ENCODE data around the gene SIRT7. TPM values are rescaled to one million over a fixed set of nuclear protein-coding genes. Genes with fewer than 3 reads are reported as not detected.

SIRT7 gene
- total RNA-seq, 4 donors from 2014 or later = 82.5 to 130 (median 112) TPM

DNA sequence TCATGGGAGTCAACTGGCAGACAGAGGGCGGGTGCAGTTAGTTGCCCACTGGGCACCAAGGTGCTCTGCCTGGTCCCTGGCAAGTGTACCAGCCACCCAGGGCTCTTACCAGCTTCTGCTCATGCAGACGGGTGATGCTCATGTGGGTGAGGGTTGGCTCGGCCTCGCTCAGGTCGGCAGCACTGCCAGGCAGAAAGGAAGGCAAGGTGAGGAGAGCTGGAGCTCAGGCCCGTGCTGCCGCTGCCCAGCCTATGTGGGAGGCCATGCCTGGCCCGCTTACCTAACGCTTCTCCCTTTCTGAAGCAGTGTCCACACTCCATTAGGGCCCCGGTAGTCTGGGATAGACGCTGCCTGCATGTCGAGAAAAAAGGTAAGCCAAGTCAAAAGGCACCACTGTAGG lies 2.6 kb downstream of the SIRT7 start:
- Histone ChIP-seq H3K27me3 (no peaks in the 10 kb centered on the region), H3K27ac (no peak overlapping the region), H3K4me1 (peaks cover 6 to 34% (median 11%) of the 10 kb centered on the region in 4 donors), H3K9me3 (no peaks in the 10 kb centered on the region), H3K36me3 (peaks cover 0 to 53% (median 5%) of the 10 kb centered on the region in 3 donors), H3K4me3 (no peak overlapping the region)
- DNase-seq = no peak
- no peak for TF ChIP-seq POLR2A (IDR thresholded peaks at IDR 0.05)
- TF ChIP-seq, protein P1, sequence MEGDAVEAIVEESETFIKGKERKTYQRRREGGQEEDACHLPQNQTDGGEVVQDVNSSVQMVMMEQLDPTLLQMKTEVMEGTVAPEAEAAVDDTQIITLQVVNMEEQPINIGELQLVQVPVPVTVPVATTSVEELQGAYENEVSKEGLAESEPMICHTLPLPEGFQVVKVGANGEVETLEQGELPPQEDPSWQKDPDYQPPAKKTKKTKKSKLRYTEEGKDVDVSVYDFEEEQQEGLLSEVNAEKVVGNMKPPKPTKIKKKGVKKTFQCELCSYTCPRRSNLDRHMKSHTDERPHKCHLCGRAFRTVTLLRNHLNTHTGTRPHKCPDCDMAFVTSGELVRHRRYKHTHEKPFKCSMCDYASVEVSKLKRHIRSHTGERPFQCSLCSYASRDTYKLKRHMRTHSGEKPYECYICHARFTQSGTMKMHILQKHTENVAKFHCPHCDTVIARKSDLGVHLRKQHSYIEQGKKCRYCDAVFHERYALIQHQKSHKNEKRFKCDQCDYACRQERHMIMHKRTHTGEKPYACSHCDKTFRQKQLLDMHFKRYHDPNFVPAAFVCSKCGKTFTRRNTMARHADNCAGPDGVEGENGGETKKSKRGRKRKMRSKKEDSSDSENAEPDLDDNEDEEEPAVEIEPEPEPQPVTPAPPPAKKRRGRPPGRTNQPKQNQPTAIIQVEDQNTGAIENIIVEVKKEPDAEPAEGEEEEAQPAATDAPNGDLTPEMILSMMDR (IDR thresholded peaks at IDR 0.05) = no peak

- no peak overlapping the region for H3K4me3 ChIP-seq
- no peak for TF ChIP-seq POLR2A (IDR thresholded peaks at IDR 0.05)
- TF ChIP-seq, protein P1 (IDR thresholded peaks at IDR 0.05) = no peak
- no peaks in the 10 kb centered on the region for H3K9me3 ChIP-seq
- no peak for DNase-seq
- H3K27ac ChIP-seq = no peak overlapping the region
- H3K4me1 ChIP-seq = peaks cover 11 to 32% (median 13%) of the 10 kb centered on the region in 4 donors
- no peaks in the 10 kb centered on the region for H3K27me3 ChIP-seq
- peaks cover 0 to 44% (median 5%) of the 10 kb centered on the region in 3 donors for H3K36me3 ChIP-seq
These were observed 3.7 kb downstream of the SIRT7 start for GRCh38 chr17:81914103-81914850.

GRCh38 chr17:81913394-81914102 lies 4.4 kb downstream of the SIRT7 start:
- TF ChIP-seq POLR2A (IDR thresholded peaks at IDR 0.05) = no peak
- TF ChIP-seq, protein P1 (IDR thresholded peaks at IDR 0.05) = no peak
- no peaks in the 10 kb centered on the region for H3K27me3 ChIP-seq
- DNase-seq = no peak
- H3K27ac ChIP-seq = no peak overlapping the region
- no peaks in the 10 kb centered on the region for H3K9me3 ChIP-seq
- peaks cover 0 to 51% (median 5%) of the 10 kb centered on the region in 3 donors for H3K36me3 ChIP-seq
- no peak overlapping the region for H3K4me3 ChIP-seq
- peaks cover 10 to 27% (median 13%) of the 10 kb centered on the region in 4 donors for H3K4me1 ChIP-seq

DNA sequence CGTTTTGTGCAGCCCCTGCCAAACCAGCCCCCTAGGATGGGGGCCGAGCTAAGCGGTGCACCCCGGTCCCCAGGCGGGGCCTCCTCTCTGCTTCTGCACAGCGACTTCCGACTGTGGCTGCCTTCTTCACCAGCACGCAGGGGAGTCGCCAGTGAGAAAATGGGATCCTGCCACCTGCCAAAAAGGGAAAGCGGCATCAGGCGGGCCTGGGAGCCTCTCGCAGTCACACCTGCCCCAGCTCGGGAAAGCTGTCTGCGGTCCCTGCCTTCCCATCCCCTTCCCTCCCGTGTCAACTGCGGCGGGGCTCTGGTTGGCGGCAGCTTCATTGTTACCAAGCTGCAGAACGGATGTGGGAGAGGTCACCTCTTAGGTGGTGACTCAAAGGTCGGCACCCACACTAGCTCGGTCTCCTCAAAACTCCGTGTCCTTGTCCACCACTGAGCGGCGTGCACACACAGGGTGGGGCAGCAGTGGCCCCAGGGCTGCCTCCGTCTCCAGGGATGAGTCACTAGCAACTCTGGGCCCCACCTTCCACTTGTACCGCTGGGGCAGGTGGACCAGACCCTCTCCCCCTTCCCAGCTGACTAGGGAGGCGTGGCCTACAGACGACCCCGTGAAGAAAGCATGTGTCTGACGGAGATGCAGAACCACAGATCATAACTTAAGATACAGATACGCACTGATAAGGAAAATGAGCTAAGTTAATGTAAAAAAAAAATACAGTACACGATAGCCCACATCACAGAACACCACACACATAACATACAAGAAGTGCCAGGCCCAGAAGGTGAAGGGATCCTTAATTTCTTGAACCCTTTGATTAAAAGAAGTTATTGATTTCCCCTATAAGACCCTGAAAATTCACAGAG lies 5.3 kb downstream of the SIRT7 start:
- H3K4me3 ChIP-seq = no peak overlapping the region
- no peak overlapping the region for H3K27ac ChIP-seq
- H3K9me3 ChIP-seq = no peaks in the 10 kb centered on the region
- no peak for DNase-seq
- TF ChIP-seq POLR2A (IDR thresholded peaks at IDR 0.05) = no peak
- TF ChIP-seq, protein P1 (IDR thresholded peaks at IDR 0.05) = no peak
- H3K27me3 ChIP-seq = no peaks in the 10 kb centered on the region
- peaks cover 6 to 22% (median 8%) of the 10 kb centered on the region in 4 donors for H3K4me1 ChIP-seq
- H3K36me3 ChIP-seq = peaks cover 0 to 60% (median 5%) of the 10 kb centered on the region in 3 donors

- peak overlapping the region in 3 of 4 donors; percentile 4 to 36 (median 24) for H3K27ac ChIP-seq
- no peaks in the 10 kb centered on the region for H3K27me3 ChIP-seq
- TF ChIP-seq, protein P1 (IDR thresholded peaks at IDR 0.05) = no peak
- no peak for TF ChIP-seq POLR2A (IDR thresholded peaks at IDR 0.05)
- peaks cover 4 to 17% (median 8%) of the 10 kb centered on the region in 4 donors for H3K4me1 ChIP-seq
- no peak for DNase-seq
- peaks cover 0 to 67% (median 5%) of the 10 kb centered on the region in 3 donors for H3K36me3 ChIP-seq
- H3K9me3 ChIP-seq = no peaks in the 10 kb centered on the region
- peak overlapping the region in 1 of 4 donors; percentile 83 for H3K4me3 ChIP-seq
These were observed 6.0 kb downstream of the SIRT7 start for GRCh38 chr17:81911969-81912368.
